Tibial artery (tissue), 4 donors: Measurements from ENCODE around the gene SEMA5A.

ENCODE experiments used
- DNase-seq, 2 donors: peaks; one replicate each; pipeline ENCODE4 v3.0.0-alpha.2; 2019
- H3K27ac ChIP-seq, 2 donors: fragments of 200-600 bp; sonication (generic) in 1 of 2; 1 replicate in 1 of 2; 2 replicates in 1 of 2; pipeline ENCODE4 v1.5.1; 2018 to 2019; ENCODE audit warnings: mild to moderate bottlenecking in 1 of 2
- H3K27me3 ChIP-seq, 2 donors: fragments of 200-600 bp; sonication (generic) in 1 of 2; one replicate each; pipeline versions ENCODE4 v1.5.1 to v1.6.0; 2016 to 2019
- H3K36me3 ChIP-seq, 3 donors: fragments of 200-600 bp; sonication (generic) in 2 of 3; one replicate each; pipeline ENCODE4 v1.5.1; 2016 to 2019; ENCODE audit warnings: mild to moderate bottlenecking in 2 of 3
- H3K4me1 ChIP-seq, 4 donors: fragments of 200-600 bp; sonication (generic) in 2 of 4; 1 replicate in 3 of 4; 2 replicates in 1 of 4; pipeline ENCODE4 v1.5.1; 2016 to 2019
- H3K4me3 ChIP-seq, 2 donors: fragments of 200-600 bp; sonication (generic) in 1 of 2; 1 replicate in 1 of 2; 2 replicates in 1 of 2; pipeline ENCODE4 v1.5.1; 2018 to 2019; ENCODE audit warnings: mild to moderate bottlenecking in 2 of 2
- H3K9me3 ChIP-seq, 3 donors: fragments of 200-600 bp; sonication (generic) in 1 of 3; one replicate each; pipeline ENCODE4 v1.5.1; 2016 to 2019
- intact Hi-C: fragments of 100-400 bp; cut with DNase I; formaldehyde crosslinking; loops from one replicate; pipeline ENCODE4 v1.15.0; 2023; ENCODE audit warnings: low total_unique reads
- TF ChIP-seq, protein P1 (sequence below), 2 experiments: fragments of 200-600 bp in 1 of 2; fragments of 450-650 bp in 1 of 2; IDR thresholded peaks; one replicate each; pipeline ENCODE4 v1.5.1; 2017 to 2019; ENCODE audit warnings: antibody characterized with exemption in 2 of 2, mild to moderate bottlenecking in 1 of 2, moderate library complexity in 1 of 2

SEMA5A gene

DNA sequence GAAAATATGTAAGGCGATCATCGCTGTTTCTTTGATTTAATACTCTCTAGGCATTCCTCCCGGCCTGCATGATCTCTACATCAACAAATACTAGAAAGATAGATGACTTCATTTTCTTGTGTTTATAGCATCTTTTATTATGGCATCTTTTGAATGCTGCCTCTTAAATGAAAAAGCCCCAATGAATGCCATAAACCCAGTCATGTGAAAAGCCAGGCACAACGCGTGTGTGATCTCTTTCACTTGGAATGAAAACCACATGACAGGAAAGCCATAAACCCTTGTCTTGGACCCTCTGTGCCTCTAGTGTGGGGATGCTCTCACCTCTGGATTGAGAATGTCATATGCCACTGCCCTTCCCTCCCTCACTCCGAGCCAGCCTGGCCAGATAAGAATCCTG, 476.2 kb downstream of the SEMA5A start:
- no peak overlapping the region for H3K27ac ChIP-seq
- H3K4me1 ChIP-seq: no peaks in the 10 kb centered on the region
- peaks cover 0 to 7% (median 0%) of the 10 kb centered on the region in 3 donors for H3K36me3 ChIP-seq
- intact Hi-C loops: no loop called here
- H3K4me3 ChIP-seq: no peak overlapping the region
- no peaks in the 10 kb centered on the region for H3K27me3 ChIP-seq
- DNase-seq: no peak
- H3K9me3 ChIP-seq: no peaks in the 10 kb centered on the region
- TF ChIP-seq, protein P1, sequence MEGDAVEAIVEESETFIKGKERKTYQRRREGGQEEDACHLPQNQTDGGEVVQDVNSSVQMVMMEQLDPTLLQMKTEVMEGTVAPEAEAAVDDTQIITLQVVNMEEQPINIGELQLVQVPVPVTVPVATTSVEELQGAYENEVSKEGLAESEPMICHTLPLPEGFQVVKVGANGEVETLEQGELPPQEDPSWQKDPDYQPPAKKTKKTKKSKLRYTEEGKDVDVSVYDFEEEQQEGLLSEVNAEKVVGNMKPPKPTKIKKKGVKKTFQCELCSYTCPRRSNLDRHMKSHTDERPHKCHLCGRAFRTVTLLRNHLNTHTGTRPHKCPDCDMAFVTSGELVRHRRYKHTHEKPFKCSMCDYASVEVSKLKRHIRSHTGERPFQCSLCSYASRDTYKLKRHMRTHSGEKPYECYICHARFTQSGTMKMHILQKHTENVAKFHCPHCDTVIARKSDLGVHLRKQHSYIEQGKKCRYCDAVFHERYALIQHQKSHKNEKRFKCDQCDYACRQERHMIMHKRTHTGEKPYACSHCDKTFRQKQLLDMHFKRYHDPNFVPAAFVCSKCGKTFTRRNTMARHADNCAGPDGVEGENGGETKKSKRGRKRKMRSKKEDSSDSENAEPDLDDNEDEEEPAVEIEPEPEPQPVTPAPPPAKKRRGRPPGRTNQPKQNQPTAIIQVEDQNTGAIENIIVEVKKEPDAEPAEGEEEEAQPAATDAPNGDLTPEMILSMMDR (IDR thresholded peaks at IDR 0.05): no peak

DNA sequence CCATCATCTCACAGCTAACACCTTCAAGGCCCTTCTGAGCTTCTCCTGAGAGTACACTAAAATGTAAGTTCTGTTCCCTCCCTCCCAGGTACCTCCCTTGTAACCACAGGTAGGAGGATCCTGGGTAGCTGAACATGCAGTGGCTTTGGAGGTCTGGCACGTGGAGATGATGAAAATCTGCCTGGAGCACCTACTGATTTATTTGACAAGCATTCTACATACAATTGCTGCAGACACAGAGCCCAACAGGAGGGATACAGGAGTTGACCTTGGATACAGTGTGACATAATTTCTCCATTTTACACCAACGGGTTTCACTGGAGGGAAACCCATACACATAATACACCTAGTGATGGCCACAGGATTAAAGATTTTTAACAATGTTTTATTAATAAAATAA, 478.7 kb downstream of the SEMA5A start:
- Histone ChIP-seq H3K9me3 (no peaks in the 10 kb centered on the region), H3K4me3 (no peak overlapping the region), H3K27me3 (no peaks in the 10 kb centered on the region), H3K4me1 (no peaks in the 10 kb centered on the region), H3K27ac (no peak overlapping the region), H3K36me3 (peaks cover 0 to 7% (median 0%) of the 10 kb centered on the region in 3 donors)
- intact Hi-C loops: no loop called here
- no peak for DNase-seq
- TF ChIP-seq, protein P1 (IDR thresholded peaks at IDR 0.05): no peak

DNA sequence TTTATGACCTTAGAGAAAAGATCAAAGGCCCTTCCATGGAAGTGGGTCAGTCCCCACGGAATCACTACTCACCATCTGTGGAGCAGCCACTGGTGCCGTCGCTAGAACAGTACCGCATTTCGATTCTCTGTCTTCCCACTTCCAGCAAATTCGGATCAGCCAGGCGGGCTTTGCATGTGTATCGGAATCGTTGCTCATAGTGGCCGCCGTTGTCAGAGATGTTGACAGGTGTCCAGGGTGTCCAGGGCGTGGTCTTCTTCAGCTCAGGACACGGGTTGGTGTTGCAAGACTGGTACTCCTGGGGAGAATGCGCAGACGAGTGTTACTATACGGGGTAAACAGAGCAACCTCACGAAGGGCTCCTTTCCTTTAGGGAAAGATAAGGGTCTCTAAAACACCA, 479.5 kb downstream of the SEMA5A start:
- H3K27me3 ChIP-seq: no peaks in the 10 kb centered on the region
- TF ChIP-seq, protein P1 (IDR thresholded peaks at IDR 0.05): no peak
- peaks cover 0 to 7% (median 0%) of the 10 kb centered on the region in 3 donors for H3K36me3 ChIP-seq
- intact Hi-C loops: no loop called here
- H3K27ac ChIP-seq: no peak overlapping the region
- no peaks in the 10 kb centered on the region for H3K4me1 ChIP-seq
- H3K4me3 ChIP-seq: no peak overlapping the region
- H3K9me3 ChIP-seq: no peaks in the 10 kb centered on the region
- DNase-seq: no peak

DNA sequence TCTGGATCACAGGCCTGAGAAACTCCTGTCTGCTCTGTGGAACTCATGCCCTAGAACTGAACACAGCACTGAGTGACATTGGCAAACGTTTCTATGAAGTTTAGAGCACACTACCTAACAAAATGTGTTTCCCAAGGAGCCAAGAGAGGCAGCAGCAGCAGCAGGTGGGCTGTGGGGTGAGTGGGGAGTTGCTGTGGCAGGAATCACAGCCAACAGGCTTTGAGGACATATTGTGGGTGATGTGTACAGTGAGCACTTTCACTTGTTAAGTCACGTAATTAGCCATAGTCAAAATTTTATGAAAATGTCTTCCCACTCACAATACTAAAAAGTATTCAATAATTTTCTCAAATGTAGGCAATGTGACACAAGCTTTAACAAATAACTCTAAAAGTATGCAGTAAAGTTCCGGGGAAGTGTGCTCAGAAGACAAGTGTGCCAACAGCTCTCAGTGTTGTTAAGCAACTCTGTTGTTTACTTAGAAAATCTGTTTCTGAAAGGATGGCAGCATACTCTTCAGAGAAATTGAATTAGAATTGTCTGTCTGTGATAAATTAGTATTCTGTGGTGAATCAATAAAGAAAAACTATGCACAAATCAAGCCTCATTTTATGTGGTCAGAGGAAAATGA, 482.1 kb downstream of the SEMA5A start:
- Histone ChIP-seq H3K9me3 (no peaks in the 10 kb centered on the region), H3K4me3 (no peak overlapping the region), H3K4me1 (peaks cover 0 to 10% (median 0%) of the 10 kb centered on the region in 4 donors), H3K27me3 (no peaks in the 10 kb centered on the region), H3K36me3 (peaks cover 0 to 7% (median 0%) of the 10 kb centered on the region in 3 donors), H3K27ac (no peak overlapping the region)
- TF ChIP-seq, protein P1 (IDR thresholded peaks at IDR 0.05): no peak
- DNase-seq: no peak
- intact Hi-C loops: no loop called here

DNA sequence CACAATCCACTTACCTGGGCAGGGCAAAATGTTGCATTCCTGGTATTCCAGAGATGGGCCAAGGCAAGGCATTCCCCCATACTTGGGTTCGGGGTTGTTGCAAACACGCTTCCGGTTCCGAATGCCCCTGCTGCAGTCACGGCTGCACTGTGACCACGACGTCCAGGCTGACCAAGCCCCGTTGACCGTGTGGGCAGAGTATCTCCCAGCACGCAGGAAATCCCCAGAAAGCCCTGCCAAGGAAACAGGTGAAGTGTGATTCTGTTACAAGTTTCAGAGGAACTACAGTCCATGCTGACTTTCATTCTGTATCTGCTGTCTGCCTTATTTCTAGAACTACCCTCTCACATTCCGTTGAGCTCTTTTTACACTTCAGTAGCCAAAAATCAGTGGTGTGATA, 483.0 kb downstream of the SEMA5A start:
- TF ChIP-seq, protein P1 (IDR thresholded peaks at IDR 0.05): no peak
- H3K27ac ChIP-seq: no peak overlapping the region
- no peak for DNase-seq
- H3K9me3 ChIP-seq: no peaks in the 10 kb centered on the region
- H3K36me3 ChIP-seq: peaks cover 0 to 7% (median 0%) of the 10 kb centered on the region in 3 donors
- no peak overlapping the region for H3K4me3 ChIP-seq
- intact Hi-C loops: no loop called here
- no peaks in the 10 kb centered on the region for H3K27me3 ChIP-seq
- H3K4me1 ChIP-seq: peaks cover 0 to 10% (median 0%) of the 10 kb centered on the region in 4 donors
